GM21619 (cell line): ENCODE data around the gene C2orf42.
A peak's percentile ranks its signal among the peaks of the same experiment; 100 is the strongest.
"Not testable (repeated sequence)": the region's sequence is repeated elsewhere in the genome, so short reads cannot be mapped to it uniquely, and the experiment has no call there.

ENCODE experiments used
- ATAC-seq: cut with Tn5 transposase; IDR thresholded peaks from one replicate; pipeline ENCODE4 v1.9.1; 2021; ENCODE audit not compliant: unreplicated experiment

Gene C2orf42

GRCh38 chr2:70190418-70191243 is at the start of gene C2orf42:
Gene C2orf42, minus strand, starts transcription at chr2:70191019. Its CDS starts 9,034 bp downstream, at chr2:70181985.
- peak; percentile 79 for ATAC-seq

GRCh38 chr2:70240599-70240998 is 49.8 kb upstream of the C2orf42 start:
- ATAC-seq, result no peak

GRCh38 chr2:70233926-70234325 is 43.1 kb upstream of the C2orf42 start:
- ATAC-seq, result no peak

GRCh38 chr2:70226781-70227180 is 36.0 kb upstream of the C2orf42 start:
- no peak for ATAC-seq

- ATAC-seq, result not testable (repeated sequence)
These were observed 32.5 kb upstream of the C2orf42 start for GRCh38 chr2:70223305-70223704.

- ATAC-seq, result no peak
These were observed 24.2 kb upstream of the C2orf42 start for GRCh38 chr2:70214953-70215549.

- no peak for ATAC-seq
These were observed 23.5 kb upstream of the C2orf42 start for GRCh38 chr2:70214365-70214764.

GRCh38 chr2:70212298-70212932 is 21.6 kb upstream of the C2orf42 start:
- ATAC-seq, result no peak

- ATAC-seq, result no peak
These were observed 20.8 kb upstream of the C2orf42 start for GRCh38 chr2:70211595-70211994.

- ATAC-seq, result no peak
These were observed 13.6 kb upstream of the C2orf42 start for GRCh38 chr2:70204452-70204851.

- ATAC-seq, result no peak
These were observed 12.3 kb upstream of the C2orf42 start for GRCh38 chr2:70203086-70203485.

GRCh38 chr2:70202236-70202806 is 11.5 kb upstream of the C2orf42 start:
- no peak for ATAC-seq

- no peak for ATAC-seq
These were observed 11.0 kb upstream of the C2orf42 start for GRCh38 chr2:70201831-70202230.

- ATAC-seq, result no peak
These were observed 10.5 kb upstream of the C2orf42 start for GRCh38 chr2:70201225-70201768.

- ATAC-seq, result no peak
These were observed 8.6 kb upstream of the C2orf42 start for GRCh38 chr2:70199320-70199864.

GRCh38 chr2:70192516-70192915 is 1.7 kb upstream of the C2orf42 start:
- no peak for ATAC-seq

GRCh38 chr2:70191244-70191735 is 471 bp upstream of the C2orf42 start:
- no peak for ATAC-seq

- ATAC-seq, result no peak
These were observed 2.4 kb downstream of the C2orf42 start for GRCh38 chr2:70188460-70188859.

GRCh38 chr2:70187170-70187569 is 3.6 kb downstream of the C2orf42 start:
- ATAC-seq, result not testable (repeated sequence)

- no peak for ATAC-seq
These were observed 8.1 kb downstream of the C2orf42 start for GRCh38 chr2:70182689-70183088.
